ENCODE measurements around the gene NPIPA2.
"Not testable (repeated sequence)": the region's sequence is repeated elsewhere in the genome, so short reads cannot be mapped to it uniquely, and the experiment has no call there.

Gene NPIPA2

GRCh38 chr16:14742273-14743128 is at the start of gene NPIPA2:
TSS of gene NPIPA2 (plus strand) at chr16:14742533. CDS start at chr16:14748066, 5,533 bp downstream.
- DNase-seq (ENCODE audit: extremely low read depth in 1 of 2, low read depth in 1 of 2) = not testable (repeated sequence)

GRCh38 chr16:14694129-14694528 is 48.2 kb upstream of the NPIPA2 start, which contains the start of gene PLA2G10:
TSS of gene PLA2G10 (minus strand) at chr16:14694308. CDS start at chr16:14694229, 79 bp downstream.
- not testable (repeated sequence) for DNase-seq (ENCODE audit: extremely low read depth in 1 of 2, low read depth in 1 of 2)

GRCh38 chr16:14701859-14702258 is 40.5 kb upstream of the NPIPA2 start:
- DNase-seq (ENCODE audit: extremely low read depth in 1 of 2, low read depth in 1 of 2) = not testable (repeated sequence)

- DNase-seq (ENCODE audit: extremely low read depth in 1 of 2, low read depth in 1 of 2) = not testable (repeated sequence)
These were observed 39.7 kb upstream of the NPIPA2 start for GRCh38 chr16:14702672-14703071.

GRCh38 chr16:14703156-14704011 is 38.9 kb upstream of the NPIPA2 start, which contains the start of gene NPIPA3:
TSS of gene NPIPA3 (plus strand) at chr16:14703411. CDS start at chr16:14708944, 5,533 bp downstream.
- DNase-seq (ENCODE audit: extremely low read depth in 1 of 2, low read depth in 1 of 2) = not testable (repeated sequence)

GRCh38 chr16:14733233-14733632 is 9.1 kb upstream of the NPIPA2 start:
- not testable (repeated sequence) for DNase-seq (ENCODE audit: extremely low read depth in 1 of 2, low read depth in 1 of 2)

GRCh38 chr16:14740832-14741385 is 1.4 kb upstream of the NPIPA2 start:
- not testable (repeated sequence) for DNase-seq (ENCODE audit: extremely low read depth in 1 of 2, low read depth in 1 of 2)

GRCh38 chr16:14741794-14742193 is 539 bp upstream of the NPIPA2 start:
- not testable (repeated sequence) for DNase-seq (ENCODE audit: extremely low read depth in 1 of 2, low read depth in 1 of 2)

GRCh38 chr16:14773654-14774053 is 31.3 kb downstream of the NPIPA2 start:
- not testable (repeated sequence) for DNase-seq (ENCODE audit: extremely low read depth in 1 of 2, low read depth in 1 of 2)

GRCh38 chr16:14775624-14776023 is 33.3 kb downstream of the NPIPA2 start:
- DNase-seq (ENCODE audit: extremely low read depth in 1 of 2, low read depth in 1 of 2) = not testable (repeated sequence)

GRCh38 chr16:14776763-14777162 is 34.4 kb downstream of the NPIPA2 start:
- DNase-seq (ENCODE audit: extremely low read depth in 1 of 2, low read depth in 1 of 2) = not testable (repeated sequence)

GRCh38 chr16:14779368-14779877 is 37.1 kb downstream of the NPIPA2 start:
- DNase-seq (ENCODE audit: extremely low read depth in 1 of 2, low read depth in 1 of 2) = not testable (repeated sequence)

- not testable (repeated sequence) for DNase-seq (ENCODE audit: extremely low read depth in 1 of 2, low read depth in 1 of 2)
These were observed 43.8 kb downstream of the NPIPA2 start for GRCh38 chr16:14786180-14786579.

GRCh38 chr16:14789577-14789976 is 47.2 kb downstream of the NPIPA2 start:
- DNase-seq (ENCODE audit: extremely low read depth in 1 of 2, low read depth in 1 of 2) = not testable (repeated sequence)

- DNase-seq (ENCODE audit: extremely low read depth in 1 of 2, low read depth in 1 of 2) = not testable (repeated sequence)
These were observed 48.1 kb downstream of the NPIPA2 start for GRCh38 chr16:14790320-14790956.

- DNase-seq (ENCODE audit: extremely low read depth in 1 of 2, low read depth in 1 of 2) = not testable (repeated sequence)
These were observed 50.6 kb downstream of the NPIPA2 start for GRCh38 chr16:14792914-14793313.

GRCh38 chr16:14797558-14797957 is 55.2 kb downstream of the NPIPA2 start:
- not testable (repeated sequence) for DNase-seq (ENCODE audit: extremely low read depth in 1 of 2, low read depth in 1 of 2)

GRCh38 chr16:14803577-14803976 is 61.2 kb downstream of the NPIPA2 start:
- DNase-seq (ENCODE audit: extremely low read depth in 1 of 2, low read depth in 1 of 2) = not testable (repeated sequence)

GRCh38 chr16:14807184-14807678 is 64.9 kb downstream of the NPIPA2 start:
- not testable (repeated sequence) for DNase-seq (ENCODE audit: extremely low read depth in 1 of 2, low read depth in 1 of 2)

- not testable (repeated sequence) for DNase-seq (ENCODE audit: extremely low read depth in 1 of 2, low read depth in 1 of 2)
These were observed 71.6 kb downstream of the NPIPA2 start for GRCh38 chr16:14813890-14814289.
